BLaER1 (cell line): ENCODE results near the gene PGGHG.

Experiments
- H3K27ac ChIP-seq: shearing (Covaris generic); formaldehyde crosslinking; 2 replicates; pipeline ENCODE4 v1.8.1; 2022
- H3K27me3 ChIP-seq: shearing (Covaris generic); formaldehyde crosslinking; 2 replicates; pipeline ENCODE4 v1.8.1; 2022
- H3K36me3 ChIP-seq: shearing (Covaris generic); formaldehyde crosslinking; 2 replicates; pipeline ENCODE4 v1.8.1; 2022
- H3K4me1 ChIP-seq: shearing (Covaris generic); formaldehyde crosslinking; 2 replicates; pipeline ENCODE4 v1.8.1; 2022
- H3K4me2 ChIP-seq: shearing (Covaris generic); formaldehyde crosslinking; 2 replicates; pipeline ENCODE4 v1.8.1; 2022
- H3K4me3 ChIP-seq: shearing (Covaris generic); formaldehyde crosslinking; 2 replicates; pipeline ENCODE4 v1.8.1; 2022
- H3K9ac ChIP-seq: shearing (Covaris generic); formaldehyde crosslinking; 2 replicates; pipeline ENCODE4 v1.8.1; 2022
- H3K9me3 ChIP-seq: shearing (Covaris generic); formaldehyde crosslinking; 2 replicates; pipeline ENCODE4 v1.8.1; 2022
- H4K20me1 ChIP-seq: shearing (Covaris generic); formaldehyde crosslinking; 2 replicates; pipeline ENCODE4 v1.8.1; 2022
- Cebpa-rat ChIP-seq: shearing (Covaris generic); IDR thresholded peaks from 2 replicates; pipeline ENCODE4 v1.8.1; 2022

Gene PGGHG

GRCh38 chr11:337711-338110 lies 48.8 kb downstream of the PGGHG start:
- H3K4me3 ChIP-seq = no peak overlapping the region
- H3K4me2 ChIP-seq = peak overlapping the region; percentile 7; the same call in 1 of the 2 replicates
- no peak for TF ChIP-seq Cebpa-rat
- no peaks in the 10 kb centered on the region for H3K36me3 ChIP-seq
- peak overlapping the region; percentile 44; the same call in 1 of the 2 replicates for H3K27ac ChIP-seq
- H3K9me3 ChIP-seq = peaks cover 20% of the 10 kb centered on the region
- peaks cover 61% of the 10 kb centered on the region for H3K4me1 ChIP-seq
- no peak overlapping the region for H3K9ac ChIP-seq
- no peaks in the 10 kb centered on the region for H4K20me1 ChIP-seq
- no peaks in the 10 kb centered on the region for H3K27me3 ChIP-seq

- Histone ChIP-seq H4K20me1 (no peaks in the 10 kb centered on the region), H3K4me1 (peaks cover 45% of the 10 kb centered on the region), H3K4me3 (no peak overlapping the region), H3K27me3 (no peaks in the 10 kb centered on the region), H3K9ac (no peak overlapping the region), H3K27ac (no peak overlapping the region), H3K4me2 (no peak overlapping the region), H3K9me3 (peaks cover 13% of the 10 kb centered on the region), H3K36me3 (no peaks in the 10 kb centered on the region)
- TF ChIP-seq Cebpa-rat = no peak
These were observed 51.0 kb downstream of the PGGHG start for GRCh38 chr11:339963-340362.

- TF ChIP-seq Cebpa-rat = no peak
- peak overlapping the region; percentile 58 for H3K4me2 ChIP-seq
- H3K27ac ChIP-seq = peak overlapping the region; percentile 72; the same call in 1 of the 2 replicates
These were observed 51.9 kb downstream of the PGGHG start for GRCh38 chr11:340539-341512.

GRCh38 chr11:342328-342727 lies 53.4 kb downstream of the PGGHG start:
- Histone ChIP-seq H3K4me3 (no peak overlapping the region), H3K36me3 (no peaks in the 10 kb centered on the region), H3K27me3 (no peaks in the 10 kb centered on the region), H3K4me2 (peak overlapping the region; percentile 58), H3K4me1 (peaks cover 24% of the 10 kb centered on the region), H3K9me3 (peaks cover 13% of the 10 kb centered on the region), H3K9ac (no peak overlapping the region), H4K20me1 (no peaks in the 10 kb centered on the region), H3K27ac (peak overlapping the region; percentile 72; the same call in 1 of the 2 replicates)
- TF ChIP-seq Cebpa-rat = no peak

More at GRCh38 chr11:340539-341512, 51.9 kb downstream of the PGGHG start:
- Histone ChIP-seq H3K9ac (no peak overlapping the region), H3K4me1 (peaks cover 38% of the 10 kb centered on the region), H3K4me3 (peak overlapping the region; percentile 17; the same call in 1 of the 2 replicates), H3K36me3 (no peaks in the 10 kb centered on the region), H4K20me1 (no peaks in the 10 kb centered on the region), H3K9me3 (peaks cover 13% of the 10 kb centered on the region), H3K27me3 (no peaks in the 10 kb centered on the region)

GRCh38 chr11:344836-345578 lies 56.1 kb downstream of the PGGHG start:
- peaks cover 13% of the 10 kb centered on the region for H3K9me3 ChIP-seq
- H3K4me3 ChIP-seq = no peak overlapping the region
- no peaks in the 10 kb centered on the region for H3K27me3 ChIP-seq
- no peaks in the 10 kb centered on the region for H4K20me1 ChIP-seq
- H3K36me3 ChIP-seq = no peaks in the 10 kb centered on the region
- H3K4me1 ChIP-seq = peaks cover 41% of the 10 kb centered on the region
- TF ChIP-seq Cebpa-rat = no peak
- H3K27ac ChIP-seq = no peak overlapping the region
- H3K9ac ChIP-seq = no peak overlapping the region
- no peak overlapping the region for H3K4me2 ChIP-seq
